ENCODE data around the gene FHOD1. TPM values are rescaled to one million over a fixed set of nuclear protein-coding genes. Genes with fewer than 3 reads are reported as not detected.

FHOD1 gene
- total and polyA plus RNA-seq, 4 donors: 5.4 to 34.3 (median 22.7) TPM

DNA sequence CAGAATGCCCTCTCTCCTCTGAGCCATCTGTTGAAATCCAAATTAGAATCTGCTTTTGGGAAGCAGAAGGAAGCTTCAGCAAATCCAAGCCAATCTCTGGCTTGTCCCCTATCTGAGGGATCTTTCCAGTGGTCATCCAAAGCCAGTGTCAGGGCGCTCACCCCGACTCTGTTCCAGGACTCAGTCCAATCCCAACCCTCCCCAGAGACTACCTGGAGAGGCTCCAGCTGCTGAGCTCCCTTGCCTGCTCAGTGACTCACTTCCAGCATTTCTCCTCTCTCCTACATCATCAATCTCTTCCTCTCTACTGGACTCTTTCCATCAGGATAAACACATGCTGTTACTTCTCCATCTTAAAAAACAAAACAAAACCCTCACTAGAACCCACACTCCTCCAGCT lies 65.9 kb downstream of the FHOD1 start:
- Histone ChIP-seq H3K27me3 (ENCODE audit: control insufficient read depth, insufficient read depth, low read length) (no peaks in the 10 kb centered on the region), H3K4me1 (ENCODE audit: control insufficient read depth, insufficient read depth, low read length) (peaks cover 52% of the 10 kb centered on the region), H3K27ac (ENCODE audit: low read depth, low read length) (no peak overlapping the region), H3K9me3 (ENCODE audit: control insufficient read depth, insufficient read depth, low read length) (no peaks in the 10 kb centered on the region), H3K36me3 (ENCODE audit: control insufficient read depth, insufficient read depth, low read length) (peaks cover 29% of the 10 kb centered on the region), H3K4me3 (ENCODE audit: low read depth, low read length) (no peak overlapping the region)
- no peak for DNase-seq (ENCODE audit: low read depth in 4 of 6, low spot score in 6 of 6)
- WGBS (ENCODE audit: insufficient coverage): 94% methylated on average over 2 of the region's 2 CpGs

DNA sequence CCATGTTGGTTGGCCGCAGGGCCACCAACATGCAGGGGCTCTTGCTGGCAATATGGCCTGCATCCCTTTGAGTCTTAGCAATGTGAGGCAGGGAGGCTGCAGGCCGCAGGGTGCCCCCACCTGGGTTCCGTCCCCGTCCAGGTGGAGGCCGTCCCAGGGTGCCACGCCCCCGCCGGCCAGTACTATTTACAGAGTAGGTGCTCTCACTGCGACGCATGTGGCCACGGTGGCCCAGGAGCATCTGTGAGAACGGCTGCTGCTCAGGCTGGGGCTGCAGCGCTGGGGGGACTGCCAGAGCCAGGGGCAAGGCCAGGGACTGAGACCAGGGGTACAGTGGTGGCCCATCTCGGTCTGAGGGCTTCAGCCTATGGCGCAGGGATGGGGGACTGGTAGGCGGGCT lies 67.1 kb downstream of the FHOD1 start:
- WGBS (ENCODE audit: insufficient coverage): 93% methylated on average over 16 of the region's 16 CpGs
- H3K4me3 ChIP-seq (ENCODE audit: low read depth, low read length): no peak overlapping the region
- H3K9me3 ChIP-seq (ENCODE audit: control insufficient read depth, insufficient read depth, low read length): no peaks in the 10 kb centered on the region
- H3K4me1 ChIP-seq (ENCODE audit: control insufficient read depth, insufficient read depth, low read length): peaks cover 57% of the 10 kb centered on the region
- peaks cover 3% of the 10 kb centered on the region for H3K27me3 ChIP-seq (ENCODE audit: control insufficient read depth, insufficient read depth, low read length)
- no peak for DNase-seq (ENCODE audit: low read depth in 4 of 6, low spot score in 6 of 6)
- H3K36me3 ChIP-seq (ENCODE audit: control insufficient read depth, insufficient read depth, low read length): peaks cover 32% of the 10 kb centered on the region
- no peak overlapping the region for H3K27ac ChIP-seq (ENCODE audit: low read depth, low read length)

DNA sequence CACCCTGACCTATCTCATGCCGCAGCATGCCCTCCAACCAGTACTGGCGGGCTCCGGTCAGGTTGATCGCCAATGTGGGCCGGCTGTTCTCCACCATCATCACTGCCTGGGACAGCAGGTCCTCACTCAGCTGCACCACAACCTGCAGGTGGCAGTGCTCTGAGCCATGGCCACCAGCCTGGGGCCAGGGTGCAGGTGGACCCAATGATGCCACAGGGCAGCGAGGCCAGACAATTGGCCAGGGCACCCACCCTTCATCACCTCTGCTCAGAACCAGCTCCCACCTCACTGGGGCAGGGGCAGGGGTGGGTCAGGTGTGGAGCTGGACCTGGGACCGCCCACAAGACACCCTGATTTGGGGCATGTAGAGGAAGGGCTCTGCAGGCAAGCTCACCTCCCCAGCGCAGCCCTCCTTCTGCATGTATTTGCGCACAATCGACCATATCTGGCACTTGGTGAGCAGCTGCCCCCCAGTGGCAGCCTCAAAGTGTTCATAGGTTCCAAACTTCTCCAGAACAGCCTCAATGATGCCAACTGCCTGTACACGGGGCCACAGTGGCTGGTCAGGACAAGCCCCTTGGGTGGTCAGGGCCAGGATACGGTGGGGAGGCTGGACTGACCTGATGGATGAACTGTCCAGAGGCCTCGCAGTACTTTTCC lies 67.7 kb downstream of the FHOD1 start:
- Histone ChIP-seq H3K4me3 (ENCODE audit: low read depth, low read length) (no peak overlapping the region), H3K36me3 (ENCODE audit: control insufficient read depth, insufficient read depth, low read length) (peaks cover 36% of the 10 kb centered on the region)
- 90% methylated on average over 11 of the region's 13 CpGs for WGBS (ENCODE audit: insufficient coverage)

More for the DNA sequence above, 67.7 kb downstream of the FHOD1 start:
- DNase-seq (ENCODE audit: low read depth in 4 of 6, low spot score in 6 of 6): no peak
- H3K9me3 ChIP-seq (ENCODE audit: control insufficient read depth, insufficient read depth, low read length): no peaks in the 10 kb centered on the region
- H3K4me1 ChIP-seq (ENCODE audit: control insufficient read depth, insufficient read depth, low read length): peaks cover 57% of the 10 kb centered on the region
- H3K27me3 ChIP-seq (ENCODE audit: control insufficient read depth, insufficient read depth, low read length): peaks cover 8% of the 10 kb centered on the region
- no peak overlapping the region for H3K27ac ChIP-seq (ENCODE audit: low read depth, low read length)

Small RNAs within 50 kb of the gene (small RNA-seq; reads per million reads assigned to genes)
- 13.2 reads per million, percentile 96 among the genes with 10 or more reads in this experiment for gene MIR328 (ENCODE audit: low replicate concordance)

Other genes with a start within 250 kb of the FHOD1 start
- gene CBFB, start 218.3 kb downstream of the FHOD1 start, total RNA-seq: 10 to 100 TPM; 45.4 to 59.4 TPM
- 10 to 100 TPM; 36.1 to 38.6 TPM for gene CBFB, start 218.3 kb downstream of the FHOD1 start, polyA plus RNA-seq (ENCODE audit: insufficient read length in 2 of 2)
- gene PHAF1, start 137.5 kb downstream of the FHOD1 start, total RNA-seq: 10 to 100 TPM; 15.5 to 32.2 TPM
- 10 to 100 TPM; 23.5 to 24.7 TPM for gene PHAF1, start 137.5 kb downstream of the FHOD1 start, polyA plus RNA-seq (ENCODE audit: insufficient read length in 2 of 2)
- gene B3GNT9, start 96.5 kb downstream of the FHOD1 start, total RNA-seq: 10 to 100 TPM; 10.8 to 34.9 TPM
- 10 to 100 TPM in 1 of 2 donors, 1 to 10 TPM in 1; 6.2 to 11.1 TPM for gene B3GNT9, start 96.5 kb downstream of the FHOD1 start, polyA plus RNA-seq (ENCODE audit: insufficient read length in 2 of 2)
- gene TRADD, start 87.6 kb downstream of the FHOD1 start, total RNA-seq: 10 to 100 TPM; 12.1 to 13.9 TPM
- gene TRADD, start 87.6 kb downstream of the FHOD1 start, polyA plus RNA-seq (ENCODE audit: insufficient read length in 2 of 2): 10 to 100 TPM; 11.6 to 17.0 TPM
- 1 to 10 TPM; 1.9 to 3.9 TPM for gene FBXL8, start 87.5 kb downstream of the FHOD1 start, total RNA-seq
- gene FBXL8, start 87.5 kb downstream of the FHOD1 start, polyA plus RNA-seq (ENCODE audit: insufficient read length in 2 of 2): 1 to 10 TPM; 1.8 to 5.3 TPM
- gene HSF4, start 82.7 kb downstream of the FHOD1 start, total RNA-seq: 10 to 100 TPM; 14.0 to 55.0 TPM
- 10 to 100 TPM; 28.5 to 54.5 TPM for gene HSF4, start 82.7 kb downstream of the FHOD1 start, polyA plus RNA-seq (ENCODE audit: insufficient read length in 2 of 2)
- 10 to 100 TPM; 14.0 to 17.9 TPM for gene NOL3, start 76.9 kb downstream of the FHOD1 start, total RNA-seq
- 10 to 100 TPM; 20.3 to 25.4 TPM for gene NOL3, start 76.9 kb downstream of the FHOD1 start, polyA plus RNA-seq (ENCODE audit: insufficient read length in 2 of 2)
- 10 to 100 TPM; 22.2 to 34.6 TPM for gene MATCAP1, start 63.5 kb downstream of the FHOD1 start, total RNA-seq
- 100 to 1,000 TPM; 127 to 157 TPM for gene MATCAP1, start 63.5 kb downstream of the FHOD1 start, polyA plus RNA-seq (ENCODE audit: insufficient read length in 2 of 2)
- gene EXOC3L1, start 57.3 kb downstream of the FHOD1 start, total RNA-seq: 1 to 10 TPM; 1.1 to 2.3 TPM
- 1 to 10 TPM; 5.4 to 5.5 TPM for gene EXOC3L1, start 57.3 kb downstream of the FHOD1 start, polyA plus RNA-seq (ENCODE audit: insufficient read length in 2 of 2)
- 10 to 100 TPM; 16.7 to 39.4 TPM for gene E2F4, start 55.3 kb downstream of the FHOD1 start, total RNA-seq
- gene E2F4, start 55.3 kb downstream of the FHOD1 start, polyA plus RNA-seq (ENCODE audit: insufficient read length in 2 of 2): 10 to 100 TPM; 42.1 to 53.5 TPM
- gene ELMO3, start 48.4 kb downstream of the FHOD1 start, total RNA-seq: 1 to 10 TPM in 1 of 2 donors, under 1 TPM in 1; 0.10 to 1.2 TPM
- gene ELMO3, start 48.4 kb downstream of the FHOD1 start, polyA plus RNA-seq (ENCODE audit: insufficient read length in 2 of 2): 1 to 10 TPM; 1.5 to 2.9 TPM
- 10 to 100 TPM; 18.8 to 39.9 TPM for gene TMEM208, start 20.4 kb downstream of the FHOD1 start, total RNA-seq
- gene TMEM208, start 20.4 kb downstream of the FHOD1 start, polyA plus RNA-seq (ENCODE audit: insufficient read length in 2 of 2): 10 to 100 TPM; 51.5 to 57.4 TPM
- 1 to 10 TPM; 1.4 to 1.7 TPM for gene SLC9A5, start 1.5 kb upstream of the FHOD1 start, total RNA-seq
- gene SLC9A5, start 1.5 kb upstream of the FHOD1 start, polyA plus RNA-seq (ENCODE audit: insufficient read length in 2 of 2): 1 to 10 TPM; 6.1 to 9.1 TPM
- 10 to 100 TPM in 1 of 2 donors, 1 to 10 TPM in 1; 6.0 to 10.9 TPM for gene PLEKHG4, start 32.1 kb upstream of the FHOD1 start, total RNA-seq
- 1 to 10 TPM; 5.5 to 6.1 TPM for gene PLEKHG4, start 32.1 kb upstream of the FHOD1 start, polyA plus RNA-seq (ENCODE audit: insufficient read length in 2 of 2)
- under 1 TPM; 0.50 to 0.99 TPM for gene KCTD19, start 79.3 kb upstream of the FHOD1 start, total RNA-seq
- 1 to 10 TPM; 2.2 to 2.7 TPM for gene KCTD19, start 79.3 kb upstream of the FHOD1 start, polyA plus RNA-seq (ENCODE audit: insufficient read length in 2 of 2)
- 1 to 10 TPM; 4.3 to 4.6 TPM for gene LRRC36, start 79.3 kb upstream of the FHOD1 start, total RNA-seq
- 10 to 100 TPM in 1 of 2 donors, 1 to 10 TPM in 1; 7.1 to 10.9 TPM for gene LRRC36, start 79.3 kb upstream of the FHOD1 start, polyA plus RNA-seq (ENCODE audit: insufficient read length in 2 of 2)
- 10 to 100 TPM; 34.2 to 37.5 TPM for gene TPPP3, start 146.0 kb upstream of the FHOD1 start, total RNA-seq
- gene TPPP3, start 146.0 kb upstream of the FHOD1 start, polyA plus RNA-seq (ENCODE audit: insufficient read length in 2 of 2): 100 to 1,000 TPM; 109 to 115 TPM
- gene ZDHHC1, start 169.0 kb upstream of the FHOD1 start, total RNA-seq: 10 to 100 TPM in 1 of 2 donors, 1 to 10 TPM in 1; 3.5 to 12.6 TPM
- 10 to 100 TPM; 14.7 to 18.7 TPM for gene ZDHHC1, start 169.0 kb upstream of the FHOD1 start, polyA plus RNA-seq (ENCODE audit: insufficient read length in 2 of 2)
- 1 to 10 TPM; 3.0 to 4.6 TPM for gene HSD11B2, start 183.6 kb upstream of the FHOD1 start, total RNA-seq
- 1 to 10 TPM; 5.7 to 9.3 TPM for gene HSD11B2, start 183.6 kb upstream of the FHOD1 start, polyA plus RNA-seq (ENCODE audit: insufficient read length in 2 of 2)
- 100 to 1,000 TPM in 1 of 2 donors, 10 to 100 TPM in 1; 97.3 to 113 TPM for gene ATP6V0D1, start 233.7 kb upstream of the FHOD1 start, total RNA-seq
- 100 to 1,000 TPM; 174 to 177 TPM for gene ATP6V0D1, start 233.7 kb upstream of the FHOD1 start, polyA plus RNA-seq (ENCODE audit: insufficient read length in 2 of 2)
- gene AGRP, start 236.1 kb upstream of the FHOD1 start, total RNA-seq: not detected
- under 1 TPM; 0.35 to 0.56 TPM for gene AGRP, start 236.1 kb upstream of the FHOD1 start, polyA plus RNA-seq (ENCODE audit: insufficient read length in 2 of 2)